Activated CD8-positive, alpha-beta memory T cell treated with anti-CD3 and anti-CD28 coated beads, Interleukin-2, amount 50 U/mL, for 24 hours (primary cell): ENCODE results near the gene WNT3.

Experiments used
- DNase-seq: peaks from one replicate; pipeline ENCODE4 v3.0.0-alpha.2; 2020; ENCODE audit errors: extremely low read depth

Gene WNT3

GRCh38 chr17:46732160-46732559 lies 86.3 kb downstream of the WNT3 start:
- no peak for DNase-seq

- DNase-seq = no peak
These were observed 87.8 kb downstream of the WNT3 start for GRCh38 chr17:46730679-46731078.

GRCh38 chr17:46730026-46730425 lies 88.5 kb downstream of the WNT3 start:
- no peak for DNase-seq

GRCh38 chr17:46727572-46728348 lies 90.7 kb downstream of the WNT3 start:
- no peak for DNase-seq

GRCh38 chr17:46726206-46726605 lies 92.3 kb downstream of the WNT3 start:
- DNase-seq = no peak

- DNase-seq = no peak
These were observed 95.7 kb downstream of the WNT3 start for GRCh38 chr17:46722662-46723285.

GRCh38 chr17:46720408-46720807 lies 98.1 kb downstream of the WNT3 start:
- no peak for DNase-seq

- DNase-seq = no peak
These were observed 98.6 kb downstream of the WNT3 start for GRCh38 chr17:46719891-46720290.

- no peak for DNase-seq
These were observed 100.5 kb downstream of the WNT3 start for GRCh38 chr17:46717999-46718398.
